ENCODE data around the gene GAP43. TPM values are rescaled to one million over a fixed set of nuclear protein-coding genes. Genes with fewer than 3 reads are reported as not detected.

The GAP43 gene
- total and polyA plus RNA-seq, 4 donors: 144 to 608 (median 379) TPM

GRCh38 chr3:115658337-115659181, 35.2 kb downstream of the GAP43 start:
- H3K4me1 ChIP-seq (ENCODE audit: control insufficient read depth, insufficient read depth, low read length): peaks cover 20% of the 10 kb centered on the region
- no peaks in the 10 kb centered on the region for H3K36me3 ChIP-seq (ENCODE audit: control insufficient read depth, insufficient read depth, low read length)
- DNase-seq (ENCODE audit: low read depth in 4 of 6, low spot score in 6 of 6): peak; percentile 53 to 93 (median 68)
- H3K4me3 ChIP-seq (ENCODE audit: low read depth, low read length): peak overlapping the region; percentile 64
- WGBS (ENCODE audit: insufficient coverage): under 1% methylated on average over 51 of the region's 58 CpGs
- H3K27ac ChIP-seq (ENCODE audit: low read depth, low read length): peak overlapping the region; percentile 96
- H3K9me3 ChIP-seq (ENCODE audit: control insufficient read depth, insufficient read depth, low read length): no peaks in the 10 kb centered on the region
- H3K27me3 ChIP-seq (ENCODE audit: control insufficient read depth, insufficient read depth, low read length): no peaks in the 10 kb centered on the region

- H3K27me3 ChIP-seq (ENCODE audit: control insufficient read depth, insufficient read depth, low read length): no peaks in the 10 kb centered on the region
- H3K9me3 ChIP-seq (ENCODE audit: control insufficient read depth, insufficient read depth, low read length): no peaks in the 10 kb centered on the region
- H3K4me3 ChIP-seq (ENCODE audit: low read depth, low read length): peak overlapping the region; percentile 64
- no peaks in the 10 kb centered on the region for H3K36me3 ChIP-seq (ENCODE audit: control insufficient read depth, insufficient read depth, low read length)
- peaks cover 20% of the 10 kb centered on the region for H3K4me1 ChIP-seq (ENCODE audit: control insufficient read depth, insufficient read depth, low read length)
- WGBS (ENCODE audit: insufficient coverage): 31% methylated on average over 2 of the region's 12 CpGs
- DNase-seq (ENCODE audit: low read depth in 4 of 6, low spot score in 6 of 6): peak in 3 of 6 donors; percentile 22 to 43 (median 42)
- peak overlapping the region; percentile 96 for H3K27ac ChIP-seq (ENCODE audit: low read depth, low read length)
Measured at GRCh38 chr3:115659253-115660220, 36.2 kb downstream of the GAP43 start.

- H3K27me3 ChIP-seq (ENCODE audit: control insufficient read depth, insufficient read depth, low read length): no peaks in the 10 kb centered on the region
- peak in 5 of 6 donors; percentile 10 to 68 (median 28) for DNase-seq (ENCODE audit: low read depth in 4 of 6, low spot score in 6 of 6)
- H3K4me3 ChIP-seq (ENCODE audit: low read depth, low read length): no peak overlapping the region
- no peaks in the 10 kb centered on the region for H3K36me3 ChIP-seq (ENCODE audit: control insufficient read depth, insufficient read depth, low read length)
- H3K9me3 ChIP-seq (ENCODE audit: control insufficient read depth, insufficient read depth, low read length): no peaks in the 10 kb centered on the region
- peak overlapping the region; percentile 72 for H3K27ac ChIP-seq (ENCODE audit: low read depth, low read length)
- peaks cover 20% of the 10 kb centered on the region for H3K4me1 ChIP-seq (ENCODE audit: control insufficient read depth, insufficient read depth, low read length)
- WGBS (ENCODE audit: insufficient coverage): 81% methylated on average over 2 of the region's 5 CpGs
Measured at GRCh38 chr3:115660646-115661337, 37.5 kb downstream of the GAP43 start.

- H3K27me3 ChIP-seq (ENCODE audit: control insufficient read depth, insufficient read depth, low read length): no peaks in the 10 kb centered on the region
- H3K4me3 ChIP-seq (ENCODE audit: low read depth, low read length): no peak overlapping the region
- H3K36me3 ChIP-seq (ENCODE audit: control insufficient read depth, insufficient read depth, low read length): no peaks in the 10 kb centered on the region
- H3K9me3 ChIP-seq (ENCODE audit: control insufficient read depth, insufficient read depth, low read length): no peaks in the 10 kb centered on the region
- DNase-seq (ENCODE audit: low read depth in 4 of 6, low spot score in 6 of 6): no peak
- H3K4me1 ChIP-seq (ENCODE audit: control insufficient read depth, insufficient read depth, low read length): peaks cover 20% of the 10 kb centered on the region
- WGBS (ENCODE audit: insufficient coverage): 100% methylated on average over 1 of the region's 1 CpG
- no peak overlapping the region for H3K27ac ChIP-seq (ENCODE audit: low read depth, low read length)
Measured at GRCh38 chr3:115662356-115662755, 39.0 kb downstream of the GAP43 start.

- DNase-seq (ENCODE audit: low read depth in 4 of 6, low spot score in 6 of 6): no peak
- H3K27me3 ChIP-seq (ENCODE audit: control insufficient read depth, insufficient read depth, low read length): no peaks in the 10 kb centered on the region
- no peaks in the 10 kb centered on the region for H3K9me3 ChIP-seq (ENCODE audit: control insufficient read depth, insufficient read depth, low read length)
- H3K4me3 ChIP-seq (ENCODE audit: low read depth, low read length): no peak overlapping the region
- peaks cover 20% of the 10 kb centered on the region for H3K4me1 ChIP-seq (ENCODE audit: control insufficient read depth, insufficient read depth, low read length)
- H3K36me3 ChIP-seq (ENCODE audit: control insufficient read depth, insufficient read depth, low read length): no peaks in the 10 kb centered on the region
- H3K27ac ChIP-seq (ENCODE audit: low read depth, low read length): no peak overlapping the region
- WGBS (ENCODE audit: insufficient coverage): 86% methylated on average over 1 of the region's 3 CpGs
Measured at GRCh38 chr3:115663414-115663813, 40.1 kb downstream of the GAP43 start.

GRCh38 chr3:115666081-115666480, 42.8 kb downstream of the GAP43 start:
- no CpG with 5 or more reads among the region's 2 CpGs for WGBS (ENCODE audit: insufficient coverage)
- no peak overlapping the region for H3K4me3 ChIP-seq (ENCODE audit: low read depth, low read length)
- no peak for DNase-seq (ENCODE audit: low read depth in 4 of 6, low spot score in 6 of 6)

GRCh38 chr3:115666920-115667737, 43.8 kb downstream of the GAP43 start:
- no peaks in the 10 kb centered on the region for H3K4me1 ChIP-seq (ENCODE audit: control insufficient read depth, insufficient read depth, low read length)
- H3K36me3 ChIP-seq (ENCODE audit: control insufficient read depth, insufficient read depth, low read length): no peaks in the 10 kb centered on the region
- H3K4me3 ChIP-seq (ENCODE audit: low read depth, low read length): no peak overlapping the region
- no peak overlapping the region for H3K27ac ChIP-seq (ENCODE audit: low read depth, low read length)
- no peaks in the 10 kb centered on the region for H3K9me3 ChIP-seq (ENCODE audit: control insufficient read depth, insufficient read depth, low read length)
- H3K27me3 ChIP-seq (ENCODE audit: control insufficient read depth, insufficient read depth, low read length): no peaks in the 10 kb centered on the region
- WGBS (ENCODE audit: insufficient coverage): 100% methylated on average over 1 of the region's 4 CpGs
- DNase-seq (ENCODE audit: low read depth in 4 of 6, low spot score in 6 of 6): no peak

More at GRCh38 chr3:115666081-115666480, 42.8 kb downstream of the GAP43 start:
- H3K27me3 ChIP-seq (ENCODE audit: control insufficient read depth, insufficient read depth, low read length): no peaks in the 10 kb centered on the region
- no peaks in the 10 kb centered on the region for H3K9me3 ChIP-seq (ENCODE audit: control insufficient read depth, insufficient read depth, low read length)
- no peaks in the 10 kb centered on the region for H3K36me3 ChIP-seq (ENCODE audit: control insufficient read depth, insufficient read depth, low read length)
- peaks cover 3% of the 10 kb centered on the region for H3K4me1 ChIP-seq (ENCODE audit: control insufficient read depth, insufficient read depth, low read length)
- H3K27ac ChIP-seq (ENCODE audit: low read depth, low read length): no peak overlapping the region

- Histone ChIP-seq H3K4me3 (ENCODE audit: low read depth, low read length) (no peak overlapping the region), H3K9me3 (ENCODE audit: control insufficient read depth, insufficient read depth, low read length) (no peaks in the 10 kb centered on the region), H3K4me1 (ENCODE audit: control insufficient read depth, insufficient read depth, low read length) (no peaks in the 10 kb centered on the region), H3K27me3 (ENCODE audit: control insufficient read depth, insufficient read depth, low read length) (no peaks in the 10 kb centered on the region), H3K27ac (ENCODE audit: low read depth, low read length) (no peak overlapping the region), H3K36me3 (ENCODE audit: control insufficient read depth, insufficient read depth, low read length) (no peaks in the 10 kb centered on the region)
- DNase-seq (ENCODE audit: low read depth in 4 of 6, low spot score in 6 of 6): no peak
Measured at GRCh38 chr3:115667738-115668065, 44.4 kb downstream of the GAP43 start.

GRCh38 chr3:115670911-115671310, 47.6 kb downstream of the GAP43 start:
- no peaks in the 10 kb centered on the region for H3K36me3 ChIP-seq (ENCODE audit: control insufficient read depth, insufficient read depth, low read length)
- no peaks in the 10 kb centered on the region for H3K27me3 ChIP-seq (ENCODE audit: control insufficient read depth, insufficient read depth, low read length)
- H3K9me3 ChIP-seq (ENCODE audit: control insufficient read depth, insufficient read depth, low read length): no peaks in the 10 kb centered on the region
- no peak overlapping the region for H3K27ac ChIP-seq (ENCODE audit: low read depth, low read length)
- DNase-seq (ENCODE audit: low read depth in 4 of 6, low spot score in 6 of 6): no peak
- H3K4me3 ChIP-seq (ENCODE audit: low read depth, low read length): no peak overlapping the region
- no peaks in the 10 kb centered on the region for H3K4me1 ChIP-seq (ENCODE audit: control insufficient read depth, insufficient read depth, low read length)

Data from spinal cord (tissue), 10 donors.